ENCODE results near the gene SAMD4A.
A peak's percentile ranks its signal among the peaks of the same experiment; 100 is the strongest.

SAMD4A gene

GRCh38 chr14:54632452-54632851, 65.5 kb downstream of the SAMD4A start:
- no peak for DNase-seq

- no peak for DNase-seq
Measured at GRCh38 chr14:54633076-54633475, 66.1 kb downstream of the SAMD4A start.

GRCh38 chr14:54637270-54638134, 70.6 kb downstream of the SAMD4A start:
- no peak for DNase-seq

GRCh38 chr14:54638135-54638446, 71.2 kb downstream of the SAMD4A start:
- DNase-seq, result peak; percentile 70

GRCh38 chr14:54639611-54640010, 72.7 kb downstream of the SAMD4A start:
- no peak for DNase-seq

GRCh38 chr14:54640506-54640905, 73.6 kb downstream of the SAMD4A start:
- no peak for DNase-seq

- DNase-seq, result no peak
Measured at GRCh38 chr14:54642121-54642520, 75.2 kb downstream of the SAMD4A start.

GRCh38 chr14:54642801-54643695, 76.1 kb downstream of the SAMD4A start:
- DNase-seq, result no peak

- no peak for DNase-seq
Measured at GRCh38 chr14:54643696-54644176, 76.8 kb downstream of the SAMD4A start.

GRCh38 chr14:54645639-54646038, 78.7 kb downstream of the SAMD4A start:
- no peak for DNase-seq

- peak; percentile 31 for DNase-seq
Measured at GRCh38 chr14:54646626-54647025, 79.7 kb downstream of the SAMD4A start.

- DNase-seq, result no peak
Measured at GRCh38 chr14:54647378-54647777, 80.5 kb downstream of the SAMD4A start.

GRCh38 chr14:54649056-54649455, 82.1 kb downstream of the SAMD4A start:
- no peak for DNase-seq

- DNase-seq, result no peak
Measured at GRCh38 chr14:54650331-54650958, 83.5 kb downstream of the SAMD4A start.

- no peak for DNase-seq
Measured at GRCh38 chr14:54650959-54651351, 84.0 kb downstream of the SAMD4A start.

GRCh38 chr14:54651649-54652048, 84.7 kb downstream of the SAMD4A start:
- DNase-seq, result no peak

- peak; percentile 86 for DNase-seq
Measured at GRCh38 chr14:54652188-54652587, 85.3 kb downstream of the SAMD4A start.

GRCh38 chr14:54652605-54653052, 85.7 kb downstream of the SAMD4A start:
- DNase-seq, result peak; percentile 50

GRCh38 chr14:54653712-54654469, 87.0 kb downstream of the SAMD4A start:
- no peak for DNase-seq

- no peak for DNase-seq
Measured at GRCh38 chr14:54654605-54655004, 87.7 kb downstream of the SAMD4A start.

- DNase-seq, result no peak
Measured at GRCh38 chr14:54658836-54659235, 91.9 kb downstream of the SAMD4A start.

GRCh38 chr14:54659365-54659764, 92.4 kb downstream of the SAMD4A start:
- no peak for DNase-seq
